GM18505 (cell line): ENCODE measurements around the gene CHP2.

Source experiments
- ATAC-seq: cut with Tn5 transposase; IDR thresholded peaks from one replicate; pipeline ENCODE4 v1.9.1; 2021; ENCODE audit not compliant: unreplicated experiment
- POLR2A ChIP-seq: IDR thresholded peaks from 4 replicates; pipeline ENCODE4 v1.6.1; 2011; ENCODE audit warnings: borderline replicate concordance; ENCODE audit not compliant: insufficient read depth, insufficient read length; ENCODE audit errors: extremely low read depth

CHP2 gene

GRCh38 chr16:23768581-23768980 lies 13.8 kb downstream of the CHP2 start:
- ATAC-seq = no peak
- no peak for TF ChIP-seq POLR2A

- TF ChIP-seq POLR2A = no peak
- no peak for ATAC-seq
Observed at GRCh38 chr16:23771027-23771426, 16.2 kb downstream of the CHP2 start.

- no peak for ATAC-seq
Observed at GRCh38 chr16:23771642-23772041, 16.8 kb downstream of the CHP2 start.

GRCh38 chr16:23773339-23773738 lies 18.5 kb downstream of the CHP2 start:
- TF ChIP-seq POLR2A = no peak
- ATAC-seq = no peak

More at GRCh38 chr16:23771642-23772041, 16.8 kb downstream of the CHP2 start:
- TF ChIP-seq POLR2A = no peak

GRCh38 chr16:23781176-23781575 lies 26.4 kb downstream of the CHP2 start:
- TF ChIP-seq POLR2A = no peak
- no peak for ATAC-seq

- TF ChIP-seq POLR2A = no peak
- ATAC-seq = no peak
Observed at GRCh38 chr16:23784811-23785447, 30.1 kb downstream of the CHP2 start.

- no peak for ATAC-seq
- TF ChIP-seq POLR2A = no peak
Observed at GRCh38 chr16:23785842-23786241, 31.0 kb downstream of the CHP2 start.

GRCh38 chr16:23786964-23787561 lies 32.2 kb downstream of the CHP2 start:
- TF ChIP-seq POLR2A = no peak
- no peak for ATAC-seq

GRCh38 chr16:23788685-23789084 lies 33.9 kb downstream of the CHP2 start:
- no peak for TF ChIP-seq POLR2A
- no peak for ATAC-seq

GRCh38 chr16:23795378-23795777 lies 40.6 kb downstream of the CHP2 start:
- ATAC-seq = no peak

GRCh38 chr16:23796941-23797340 lies 42.1 kb downstream of the CHP2 start:
- TF ChIP-seq POLR2A = no peak
- no peak for ATAC-seq

More at GRCh38 chr16:23795378-23795777, 40.6 kb downstream of the CHP2 start:
- TF ChIP-seq POLR2A = no peak

GRCh38 chr16:23801378-23801777 lies 46.6 kb downstream of the CHP2 start:
- no peak for ATAC-seq
- TF ChIP-seq POLR2A = no peak

GRCh38 chr16:23802776-23803175 lies 48.0 kb downstream of the CHP2 start:
- no peak for ATAC-seq
- no peak for TF ChIP-seq POLR2A

- no peak for ATAC-seq
- TF ChIP-seq POLR2A = no peak
Observed at GRCh38 chr16:23803591-23804123, 48.8 kb downstream of the CHP2 start.
